GM21786 (cell line): ENCODE measurements around the gene RGL1.
A peak's percentile ranks its signal among the peaks of the same experiment; 100 is the strongest.

Experiments used
- ATAC-seq: cut with Tn5 transposase; IDR thresholded peaks from one replicate; pipeline ENCODE4 v1.9.1; 2021; ENCODE audit not compliant: unreplicated experiment

Gene RGL1

DNA sequence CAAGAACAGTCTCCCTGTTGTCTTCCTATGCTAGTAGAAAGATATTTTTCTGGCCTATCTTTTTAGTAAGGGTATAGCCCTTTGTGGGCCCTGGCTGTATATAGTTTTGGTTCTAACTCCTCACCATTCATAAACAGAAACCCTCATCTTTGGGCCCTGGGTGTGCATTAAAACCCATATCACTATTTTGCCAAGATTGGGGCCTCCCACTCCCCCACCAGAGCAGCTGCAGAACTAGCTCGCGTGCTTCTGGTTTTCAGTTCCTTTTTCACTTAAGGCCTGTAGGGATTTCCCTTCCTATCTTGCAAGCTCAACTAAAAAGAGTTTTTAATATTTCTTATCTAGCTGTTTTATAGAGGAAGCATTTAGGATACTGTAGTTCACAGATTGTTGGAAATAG, 106.4 kb downstream of the RGL1 start:
- peak; percentile 79 for ATAC-seq

- peak; percentile 72 for ATAC-seq
Observed at GRCh38 chr1:183912265-183912886, 107.5 kb downstream of the RGL1 start.

GRCh38 chr1:183913567-183913993, 108.7 kb downstream of the RGL1 start:
- ATAC-seq = no peak

DNA sequence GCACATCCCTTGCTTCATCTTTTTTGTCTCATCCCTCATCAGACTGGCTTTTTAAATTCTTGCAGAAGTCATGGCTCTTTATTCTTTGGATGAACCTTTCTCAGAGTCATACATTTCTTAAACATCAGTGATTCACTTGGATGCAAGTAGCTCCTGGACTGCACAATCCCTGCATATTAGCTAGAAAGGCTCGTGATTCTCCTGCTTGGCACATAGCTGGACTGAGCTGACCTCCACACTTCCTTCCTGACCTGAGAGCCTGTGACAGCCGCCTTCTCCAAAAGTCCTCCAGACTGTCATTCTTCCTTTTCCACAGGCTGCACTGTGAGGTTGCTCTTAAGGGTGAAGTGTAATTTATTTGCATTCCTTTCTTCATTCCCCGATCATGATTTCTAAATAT, 109.4 kb downstream of the RGL1 start:
- ATAC-seq = no peak

- no peak for ATAC-seq
Observed at GRCh38 chr1:183914891-183915290, 110.0 kb downstream of the RGL1 start.

DNA sequence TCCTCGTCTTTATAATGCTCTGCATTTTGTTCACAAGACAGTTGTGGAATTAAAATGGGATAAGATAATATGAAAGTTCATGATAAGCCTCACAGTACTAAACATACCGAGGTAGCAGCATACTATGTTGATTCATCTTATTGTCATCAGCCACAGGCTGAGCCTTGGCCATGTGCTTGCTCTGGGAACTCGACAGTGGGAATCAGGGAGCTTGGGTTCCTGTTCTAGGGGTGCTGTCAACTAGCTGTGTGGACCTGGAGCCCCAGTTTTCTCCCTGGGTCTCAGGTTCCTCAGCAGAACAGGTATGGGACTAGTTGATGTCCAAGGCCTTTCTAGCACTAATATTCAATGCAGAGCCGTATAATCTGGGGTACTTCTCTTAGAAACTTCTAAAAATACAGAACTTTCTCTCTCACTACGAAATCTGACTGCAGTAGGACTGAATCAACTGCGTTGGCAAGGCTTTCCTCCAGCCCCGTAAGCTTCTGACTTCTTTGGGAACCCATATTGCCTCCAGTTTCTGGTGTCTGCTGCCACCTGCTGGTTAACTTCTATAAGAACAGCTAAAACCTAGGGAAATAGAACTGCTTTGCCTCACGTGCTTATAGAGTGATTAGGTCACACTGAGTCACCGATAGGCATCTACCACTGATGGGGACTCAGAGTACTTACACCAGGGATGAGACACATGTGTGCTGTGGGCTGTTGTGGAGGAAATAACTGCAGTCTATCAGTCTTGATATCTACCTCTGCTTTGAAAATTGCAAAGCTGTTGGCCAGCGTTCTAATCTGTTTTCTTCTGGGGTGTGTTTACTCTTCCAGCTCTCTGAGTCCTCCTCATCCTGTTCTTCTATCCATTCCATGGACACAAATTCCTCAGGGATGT, 110.9 kb downstream of the RGL1 start:
- ATAC-seq = peak; percentile 27

DNA sequence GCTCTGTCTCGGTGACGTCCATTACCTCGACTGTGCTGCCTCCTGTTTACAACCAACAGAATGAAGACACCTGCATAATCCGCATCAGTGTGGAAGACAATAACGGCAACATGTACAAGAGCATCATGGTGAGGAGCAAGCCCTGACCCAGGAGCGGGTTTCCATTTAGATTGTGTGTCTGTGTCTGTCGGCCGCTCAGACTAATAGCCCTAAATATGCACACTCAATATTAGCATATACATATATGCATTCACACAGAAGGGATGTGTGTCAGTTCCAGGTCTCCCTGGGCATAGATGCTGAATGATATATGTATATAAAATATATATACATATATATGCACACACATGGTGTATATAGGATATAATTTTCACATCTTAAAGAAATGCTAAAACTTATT, 111.7 kb downstream of the RGL1 start:
- no peak for ATAC-seq

DNA sequence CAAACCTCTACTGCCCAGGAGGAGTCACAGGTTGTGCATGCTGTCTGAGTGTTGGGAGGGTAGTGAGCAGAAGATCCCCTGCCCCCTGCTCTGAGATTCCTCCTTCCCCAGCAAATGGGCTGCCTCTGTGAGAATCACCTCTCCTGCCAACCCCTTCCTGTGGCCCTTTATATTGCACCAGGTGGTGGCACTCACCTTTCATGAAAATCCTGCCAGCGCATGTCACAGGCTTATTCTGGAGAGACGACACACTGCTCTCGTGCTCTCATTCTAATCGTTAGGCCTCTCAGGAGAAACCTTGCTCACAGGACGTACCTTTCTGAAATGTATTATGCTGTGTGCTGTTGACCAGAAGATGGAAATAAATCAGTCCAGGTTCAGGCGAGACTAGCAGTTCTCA, 113.7 kb downstream of the RGL1 start:
- ATAC-seq = no peak

DNA sequence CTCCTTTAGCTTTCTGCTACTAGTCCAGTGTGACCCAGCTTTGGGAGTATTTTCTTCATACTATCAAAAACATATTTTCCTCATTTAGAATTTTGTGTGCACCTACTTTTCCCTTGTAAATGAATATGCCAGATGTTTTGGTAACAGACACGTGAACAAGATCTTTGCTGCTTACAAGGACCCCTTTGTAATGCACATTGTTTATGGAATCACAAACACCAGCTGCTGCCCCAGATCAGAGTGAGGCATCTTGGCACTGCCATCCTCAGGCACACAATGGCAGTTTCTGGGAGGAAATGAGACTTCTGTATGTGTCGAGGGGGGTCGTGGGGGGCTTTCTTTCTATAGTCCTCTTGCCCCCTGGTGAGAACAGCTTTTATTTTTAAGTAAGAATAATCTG, 115.7 kb downstream of the RGL1 start:
- ATAC-seq = no peak

DNA sequence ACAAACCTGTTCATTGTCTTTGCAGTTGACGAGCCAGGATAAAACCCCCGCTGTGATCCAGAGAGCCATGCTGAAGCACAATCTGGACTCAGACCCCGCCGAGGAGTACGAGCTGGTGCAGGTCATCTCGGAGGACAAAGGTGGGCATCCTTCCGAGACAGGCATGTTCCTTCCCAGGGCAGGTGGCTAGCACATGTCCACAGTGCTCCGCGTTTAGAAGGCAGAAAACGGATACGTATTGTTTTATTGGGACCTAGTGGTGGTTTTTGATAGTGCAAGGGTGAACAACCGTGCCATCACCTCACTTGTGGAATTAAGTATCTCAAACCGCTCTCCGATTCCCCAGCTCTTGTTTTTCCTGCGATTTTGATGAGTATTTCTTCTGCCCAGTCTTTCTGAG, 117.3 kb downstream of the RGL1 start:
- ATAC-seq = no peak

- no peak for ATAC-seq
Observed at GRCh38 chr1:183925947-183926346, 121.0 kb downstream of the RGL1 start.

DNA sequence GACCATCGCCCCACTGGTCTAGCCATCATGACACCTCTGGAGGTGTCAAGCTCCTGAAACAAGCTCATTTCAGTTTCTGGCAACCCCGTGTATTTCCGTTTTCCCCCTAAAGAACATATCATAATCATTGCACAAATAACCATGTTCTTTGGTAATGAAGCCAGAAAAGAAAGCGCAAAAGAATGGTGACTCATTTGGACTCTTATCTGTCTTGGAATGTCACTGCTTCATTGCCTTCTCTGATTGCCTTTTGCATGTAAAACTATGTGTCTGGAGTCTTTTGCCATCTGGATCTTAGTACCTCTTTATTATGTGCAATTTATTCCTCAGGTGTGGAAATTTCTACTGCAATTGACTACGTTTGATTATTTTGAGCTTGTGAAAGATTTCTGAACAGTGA, 122.1 kb downstream of the RGL1 start:
- no peak for ATAC-seq

DNA sequence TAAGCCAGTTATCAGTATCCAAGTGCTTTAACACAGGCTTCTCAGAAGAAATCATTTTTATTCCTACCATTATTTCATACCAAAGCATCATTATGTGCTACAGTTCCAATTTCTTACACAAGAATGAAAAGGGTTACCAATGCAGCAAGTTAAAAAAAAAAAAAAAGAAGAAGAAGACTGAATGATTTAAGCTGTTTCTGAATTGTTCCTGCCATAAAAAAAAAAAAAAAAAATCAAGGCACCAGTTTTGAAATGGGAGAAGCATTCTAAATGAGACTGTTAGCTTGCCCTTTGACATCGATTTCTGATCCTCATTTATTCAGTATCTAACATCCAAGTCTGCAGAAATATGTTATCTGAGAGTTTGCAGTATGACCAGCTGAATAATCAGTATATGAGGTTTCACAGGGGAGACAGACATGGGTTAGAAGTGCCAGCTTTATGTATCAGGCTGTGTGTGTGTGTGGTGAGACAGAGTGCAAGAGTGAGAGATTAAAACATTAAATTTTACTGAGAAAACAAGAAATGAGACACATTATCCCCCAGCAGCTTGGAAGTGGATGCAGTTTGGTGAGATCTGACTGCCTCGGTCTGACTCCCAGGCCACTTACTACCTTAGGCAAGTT, 126.8 kb downstream of the RGL1 start:
- no peak for ATAC-seq

DNA sequence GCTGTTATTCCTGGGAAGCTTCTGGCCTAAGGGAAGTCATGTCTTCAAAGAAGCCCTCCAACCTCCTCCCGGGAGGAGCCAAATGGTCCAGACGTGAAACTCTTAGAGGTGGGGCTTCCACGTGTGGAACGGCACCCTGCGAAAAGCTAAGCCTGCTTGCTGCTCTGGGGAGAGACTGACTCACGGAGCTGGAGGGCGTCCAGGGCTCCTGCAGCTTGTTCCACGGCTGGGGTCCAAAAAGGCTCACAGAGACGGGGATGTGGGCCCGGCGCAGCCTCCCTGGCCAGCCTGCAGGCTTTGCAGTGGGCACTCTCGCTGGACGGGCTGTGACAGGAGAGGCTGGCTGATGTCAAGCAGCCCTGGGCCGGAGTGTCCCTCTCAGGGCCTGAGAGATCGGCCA, 127.5 kb downstream of the RGL1 start:
- no peak for ATAC-seq

DNA sequence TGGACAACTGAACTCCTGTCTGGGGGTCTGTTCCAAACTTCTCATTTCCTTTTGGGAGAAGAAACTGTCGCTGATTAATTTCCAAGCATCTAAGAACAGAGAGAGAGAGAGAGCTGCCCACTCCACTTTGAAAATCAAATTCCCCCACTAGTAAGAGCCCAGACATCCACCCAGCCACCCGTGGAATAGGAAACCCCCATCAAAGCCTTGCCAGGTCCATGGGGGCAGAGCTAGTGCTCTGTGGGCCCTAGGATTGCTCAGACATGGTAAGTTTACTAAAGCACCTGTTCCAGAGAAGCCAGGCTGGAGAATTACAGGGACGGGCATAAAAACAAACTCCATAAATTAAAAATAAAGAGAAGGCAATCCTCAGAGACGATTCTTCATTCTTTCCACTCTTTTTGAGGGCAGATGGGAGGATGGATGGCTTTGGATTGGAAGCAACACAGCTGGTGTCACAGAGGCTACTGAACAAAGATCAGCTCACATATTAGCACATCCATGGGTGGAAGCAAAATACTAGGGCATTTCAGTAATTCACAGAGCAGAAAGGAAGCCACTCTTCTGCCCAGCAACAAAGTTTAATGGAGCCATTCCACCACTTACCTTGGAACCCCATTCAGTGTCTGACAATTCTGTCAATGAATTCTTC, 128.7 kb downstream of the RGL1 start:
- no peak for ATAC-seq

DNA sequence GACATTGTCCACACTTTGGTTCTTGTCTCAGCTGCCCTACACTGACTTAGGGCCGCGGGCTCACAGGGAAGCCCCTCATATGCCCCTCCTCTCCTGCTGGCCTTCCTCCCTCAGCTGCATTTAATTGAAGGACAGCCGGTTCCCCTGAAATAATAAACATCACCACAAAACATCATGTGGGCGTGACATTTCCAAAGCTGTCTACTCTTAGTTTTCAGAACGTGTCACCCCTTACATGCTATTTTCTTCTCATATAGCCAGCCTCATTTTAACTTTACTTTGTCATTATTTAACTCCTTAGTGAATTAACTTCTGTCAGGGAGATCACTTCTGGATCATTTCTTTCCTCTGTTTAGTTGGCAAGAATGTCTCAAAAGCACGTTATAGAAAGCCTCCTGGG, 129.4 kb downstream of the RGL1 start:
- no peak for ATAC-seq

DNA sequence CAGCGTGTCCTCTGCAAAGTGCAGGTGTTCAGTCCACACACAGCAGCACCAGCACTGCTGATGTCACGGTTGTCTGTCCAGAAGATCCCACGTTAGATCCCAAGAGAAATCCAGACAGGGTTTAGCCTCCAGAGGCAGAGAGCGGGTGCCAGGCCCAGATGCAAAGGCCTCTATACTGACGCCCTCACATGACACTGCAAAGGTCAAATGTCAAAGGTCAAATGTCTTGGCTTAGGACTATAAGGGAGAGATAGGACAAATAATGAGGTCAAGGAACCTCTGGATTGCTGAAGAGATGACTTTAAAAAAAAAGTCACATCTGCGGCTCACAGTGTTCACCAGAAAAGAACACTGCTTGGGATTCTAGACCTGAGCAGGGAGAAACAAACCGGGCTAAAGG, 131.1 kb downstream of the RGL1 start:
- ATAC-seq = no peak

GRCh38 chr1:183936791-183937190, 131.9 kb downstream of the RGL1 start:
- no peak for ATAC-seq

DNA sequence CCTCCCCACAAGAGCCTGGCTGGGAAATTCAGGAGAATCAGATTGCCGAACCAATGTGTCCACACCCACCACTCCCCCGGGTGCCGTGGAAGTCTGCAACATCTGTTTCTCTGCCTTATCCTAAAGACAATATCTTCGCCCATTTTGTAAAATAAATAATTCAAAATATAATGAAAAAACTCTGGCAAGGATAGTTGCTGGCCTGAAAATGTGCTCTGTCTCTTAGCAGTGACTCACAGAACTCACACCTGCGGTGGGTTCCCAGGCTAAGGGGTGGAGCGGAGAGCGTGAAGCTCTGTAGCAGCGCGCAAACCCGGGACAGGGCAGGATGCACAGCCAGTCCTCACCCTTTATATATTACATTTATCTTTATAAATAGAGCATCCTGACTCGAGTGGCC, 132.7 kb downstream of the RGL1 start:
- ATAC-seq = no peak

DNA sequence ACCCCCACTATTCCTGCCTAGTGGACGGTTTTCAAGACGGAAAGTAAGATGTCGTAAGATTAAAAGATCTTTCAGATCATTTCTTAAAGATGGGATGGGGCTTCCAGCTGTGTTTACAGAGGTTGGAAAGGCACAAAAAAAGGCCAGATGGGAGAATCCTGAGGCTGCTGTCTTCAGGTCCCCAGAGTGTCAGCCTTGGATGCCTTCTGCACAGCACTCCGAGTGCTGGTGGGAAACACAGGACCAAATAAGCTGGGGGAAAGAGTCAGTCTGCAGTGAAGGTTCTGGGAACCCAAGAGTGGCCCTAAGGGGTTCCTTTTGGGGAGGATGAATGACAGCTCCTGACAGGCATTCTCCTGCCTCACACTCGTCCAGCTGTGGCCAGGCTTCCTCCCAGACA, 136.1 kb downstream of the RGL1 start:
- ATAC-seq = no peak

DNA sequence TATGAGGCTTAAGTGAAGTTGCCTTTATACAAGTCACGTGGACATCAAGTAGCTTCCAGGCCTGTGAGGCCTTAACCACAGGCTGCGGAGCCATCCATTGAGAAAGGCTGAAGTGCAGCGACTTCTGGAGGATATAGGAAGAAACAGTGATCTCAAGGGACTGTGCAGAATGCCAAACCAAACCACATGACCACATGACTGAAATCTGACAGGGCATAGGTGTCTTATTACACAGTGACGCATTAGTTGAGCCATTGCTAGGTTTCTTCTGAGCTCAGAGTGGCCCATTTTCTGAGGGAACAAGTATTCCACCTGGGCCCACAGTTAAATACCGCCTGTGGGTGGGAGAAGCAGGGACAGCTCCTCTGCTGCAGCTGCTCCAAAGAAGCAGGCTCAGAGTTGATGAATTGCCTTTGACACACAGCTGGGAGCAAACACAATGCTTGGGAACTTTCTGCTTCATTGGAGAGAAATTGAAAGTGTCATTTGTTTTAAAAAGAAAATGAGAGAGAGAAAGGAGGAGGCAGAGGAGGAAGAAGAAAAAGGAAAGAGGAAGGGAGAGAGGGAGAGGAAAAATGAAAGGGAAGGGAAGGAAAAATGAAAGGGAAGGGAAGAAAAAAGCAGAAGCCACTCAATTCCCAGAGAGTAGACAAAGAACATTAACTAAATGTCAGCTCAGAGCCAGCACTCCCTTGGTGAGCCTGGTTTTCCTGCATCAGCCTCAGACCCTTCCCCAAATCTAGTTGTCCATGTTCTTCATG, 138.2 kb downstream of the RGL1 start:
- ATAC-seq = no peak
